ENCODE results near the gene PDCD4. TPM values are rescaled to one million over a fixed set of nuclear protein-coding genes. Genes with fewer than 3 reads are reported as not detected.

The PDCD4 gene
- total RNA-seq, 4 donors from 2014 or later, result 131 to 202 (median 172) TPM

DNA sequence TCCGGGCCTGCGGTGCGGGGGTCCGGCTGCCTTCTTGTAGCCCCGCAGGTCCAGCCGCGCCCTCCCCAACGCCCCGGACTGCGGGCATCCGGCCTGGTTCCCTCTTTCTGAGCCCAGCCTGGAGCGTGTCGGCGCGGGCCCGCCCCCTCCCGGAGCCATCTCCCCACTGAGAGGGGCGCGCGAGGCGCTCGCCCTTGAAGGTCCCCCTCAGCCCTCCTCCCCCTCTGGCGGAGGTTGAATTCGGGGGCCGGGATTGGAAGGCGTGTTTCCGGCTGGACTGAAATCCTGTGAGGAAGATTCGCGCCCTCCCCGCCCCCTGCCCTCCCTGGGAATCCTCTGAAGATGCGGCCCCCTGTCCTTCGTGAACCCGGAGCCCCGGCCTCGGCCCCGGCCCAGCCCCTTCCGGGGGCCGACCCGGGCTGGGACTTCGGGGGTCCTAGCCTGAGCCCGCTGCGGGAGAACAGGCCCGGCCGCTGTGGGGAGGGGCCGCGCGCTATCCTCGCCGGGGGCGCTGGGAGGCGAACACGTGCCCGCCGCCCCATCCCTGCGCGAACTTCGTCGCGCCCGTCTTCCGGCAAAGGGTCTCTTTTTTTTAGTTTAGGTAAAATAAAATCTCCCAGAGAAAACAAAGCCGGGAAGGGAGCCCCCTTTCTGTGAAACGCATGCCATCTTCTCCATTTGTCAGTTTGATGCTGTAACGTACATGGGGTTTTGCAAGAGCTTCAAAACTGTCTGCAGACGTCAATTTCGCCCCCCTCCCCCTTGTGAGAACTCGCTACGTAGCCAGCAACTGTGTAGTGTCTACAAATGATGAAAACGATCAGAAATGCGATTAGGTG, 636 bp downstream of the PDCD4 start:
- TF ChIP-seq, protein P1, sequence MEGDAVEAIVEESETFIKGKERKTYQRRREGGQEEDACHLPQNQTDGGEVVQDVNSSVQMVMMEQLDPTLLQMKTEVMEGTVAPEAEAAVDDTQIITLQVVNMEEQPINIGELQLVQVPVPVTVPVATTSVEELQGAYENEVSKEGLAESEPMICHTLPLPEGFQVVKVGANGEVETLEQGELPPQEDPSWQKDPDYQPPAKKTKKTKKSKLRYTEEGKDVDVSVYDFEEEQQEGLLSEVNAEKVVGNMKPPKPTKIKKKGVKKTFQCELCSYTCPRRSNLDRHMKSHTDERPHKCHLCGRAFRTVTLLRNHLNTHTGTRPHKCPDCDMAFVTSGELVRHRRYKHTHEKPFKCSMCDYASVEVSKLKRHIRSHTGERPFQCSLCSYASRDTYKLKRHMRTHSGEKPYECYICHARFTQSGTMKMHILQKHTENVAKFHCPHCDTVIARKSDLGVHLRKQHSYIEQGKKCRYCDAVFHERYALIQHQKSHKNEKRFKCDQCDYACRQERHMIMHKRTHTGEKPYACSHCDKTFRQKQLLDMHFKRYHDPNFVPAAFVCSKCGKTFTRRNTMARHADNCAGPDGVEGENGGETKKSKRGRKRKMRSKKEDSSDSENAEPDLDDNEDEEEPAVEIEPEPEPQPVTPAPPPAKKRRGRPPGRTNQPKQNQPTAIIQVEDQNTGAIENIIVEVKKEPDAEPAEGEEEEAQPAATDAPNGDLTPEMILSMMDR (IDR thresholded peaks at IDR 0.05; ENCODE audit: low read depth), result no peak

DNA sequence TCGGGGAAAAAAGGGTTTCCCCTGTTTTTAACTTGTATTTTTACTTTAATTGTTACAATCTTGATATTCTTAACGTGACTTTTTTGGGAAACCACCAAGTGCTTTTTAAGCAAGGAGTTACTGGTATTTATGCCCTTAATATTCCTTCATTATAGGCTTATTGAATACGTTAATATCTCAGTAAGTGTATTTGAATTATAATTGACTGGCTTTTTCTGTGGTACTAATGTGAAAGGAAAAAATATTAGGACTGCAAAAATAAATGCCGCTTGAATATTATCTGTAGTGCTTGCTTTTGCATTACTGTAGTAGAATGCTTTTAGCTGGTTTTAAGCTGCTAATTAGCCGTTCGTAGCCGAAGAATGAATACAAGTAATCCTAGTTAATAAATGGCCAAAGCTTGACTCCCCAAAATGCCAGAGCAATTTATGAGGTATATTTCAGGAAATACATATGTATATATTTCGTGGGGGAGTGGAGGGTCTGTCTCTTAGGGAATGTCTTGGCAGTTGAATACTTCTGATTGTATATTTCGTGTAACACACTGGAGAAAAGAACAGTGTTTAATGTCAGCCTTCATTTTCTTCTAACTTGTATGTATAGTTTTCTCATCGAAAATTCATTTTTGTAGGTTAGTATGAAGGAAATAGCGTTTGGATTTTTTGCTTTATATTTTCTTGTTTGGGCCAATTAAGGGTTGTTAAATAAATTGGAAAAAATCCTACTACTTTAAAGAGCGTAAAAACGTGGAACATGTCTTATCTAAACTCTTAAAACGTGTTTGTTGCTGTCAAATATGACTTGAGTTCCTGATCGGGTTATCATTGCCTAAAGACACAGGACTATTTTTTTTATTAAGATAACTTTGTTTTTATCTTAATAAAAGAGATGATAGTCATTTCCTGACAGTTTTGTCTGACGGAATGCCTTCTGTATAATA, 1.5 kb downstream of the PDCD4 start:
- TF ChIP-seq, protein P1 (IDR thresholded peaks at IDR 0.05; ENCODE audit: low read depth), result no peak

DNA sequence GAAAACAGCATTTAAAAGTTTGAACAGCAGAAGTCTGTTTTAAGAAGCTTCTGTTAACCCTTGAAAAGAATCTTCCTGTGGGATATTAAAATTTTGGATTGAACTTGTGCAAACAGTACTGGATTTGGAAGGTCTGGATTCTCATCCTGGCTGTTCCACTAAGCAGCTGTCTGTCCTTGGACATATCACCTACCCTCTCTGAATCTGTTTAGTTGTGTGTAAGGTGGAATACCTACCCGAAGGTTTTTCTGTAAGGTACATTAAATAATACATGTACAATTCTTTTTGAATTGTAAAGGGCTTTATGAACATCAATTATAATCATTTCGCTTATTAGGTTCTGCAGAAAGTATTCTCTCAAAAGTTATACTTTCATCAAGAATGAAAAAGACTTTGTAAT, 2.2 kb downstream of the PDCD4 start:
- TF ChIP-seq, protein P1 (IDR thresholded peaks at IDR 0.05; ENCODE audit: low read depth), result no peak

DNA sequence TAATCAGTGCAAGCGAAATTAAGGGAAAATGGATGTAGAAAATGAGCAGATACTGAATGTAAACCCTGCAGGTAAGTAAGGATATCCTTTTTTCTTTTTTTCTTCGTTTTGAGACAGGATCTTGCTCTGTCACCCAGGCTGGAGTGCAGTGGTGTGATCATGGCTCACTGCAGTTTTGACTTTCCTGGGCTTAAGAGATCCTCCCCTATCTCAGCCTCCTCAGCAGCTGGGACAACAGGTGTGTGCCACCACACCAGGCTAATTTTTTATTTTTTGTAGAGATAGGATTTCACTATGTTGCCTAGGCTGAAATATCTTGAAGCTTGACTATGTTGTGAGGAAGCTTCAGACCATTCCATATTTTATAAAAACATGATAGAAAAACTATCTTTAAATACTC, 4.3 kb downstream of the PDCD4 start:
- TF ChIP-seq, protein P1 (IDR thresholded peaks at IDR 0.05; ENCODE audit: low read depth), result no peak

DNA sequence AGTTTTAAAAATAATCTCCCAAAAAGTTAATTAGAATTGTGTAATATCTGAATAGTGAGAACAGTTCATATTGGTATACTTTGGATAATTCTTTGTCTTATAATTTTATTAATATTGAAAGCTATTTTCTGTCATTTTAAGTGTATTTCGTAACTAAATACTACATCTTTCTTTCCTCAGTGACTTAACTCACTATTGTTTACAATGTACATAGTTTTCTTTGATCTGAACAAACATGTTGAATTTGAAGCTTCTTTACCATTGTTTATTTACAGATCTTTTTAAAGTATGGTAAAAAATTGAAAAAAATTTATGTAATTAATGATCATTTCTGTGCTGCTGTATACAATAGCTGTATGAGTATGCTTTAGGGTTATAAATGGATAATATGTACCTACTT, 5.1 kb downstream of the PDCD4 start:
- TF ChIP-seq, protein P1 (IDR thresholded peaks at IDR 0.05; ENCODE audit: low read depth), result no peak

DNA sequence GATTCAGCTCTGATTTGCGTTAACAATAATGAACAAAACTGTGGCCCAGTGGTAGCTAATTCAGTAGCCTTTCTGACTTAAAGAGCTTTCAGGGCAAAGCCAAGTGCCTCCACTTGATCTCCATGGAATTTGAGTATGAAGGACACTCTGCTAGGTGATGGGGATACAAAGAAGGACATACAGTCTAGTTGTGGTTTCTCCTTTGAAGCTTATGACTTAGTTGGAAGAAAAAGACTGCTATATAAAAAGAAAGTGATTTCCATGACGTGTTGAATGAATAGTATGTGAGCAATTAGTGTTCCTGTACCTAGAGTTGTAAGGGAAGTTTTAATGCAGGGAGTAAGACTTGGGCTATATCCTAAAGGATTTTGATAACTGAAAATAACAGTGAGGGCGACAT, 8.3 kb downstream of the PDCD4 start:
- TF ChIP-seq, protein P1 (IDR thresholded peaks at IDR 0.05; ENCODE audit: low read depth), result no peak

DNA sequence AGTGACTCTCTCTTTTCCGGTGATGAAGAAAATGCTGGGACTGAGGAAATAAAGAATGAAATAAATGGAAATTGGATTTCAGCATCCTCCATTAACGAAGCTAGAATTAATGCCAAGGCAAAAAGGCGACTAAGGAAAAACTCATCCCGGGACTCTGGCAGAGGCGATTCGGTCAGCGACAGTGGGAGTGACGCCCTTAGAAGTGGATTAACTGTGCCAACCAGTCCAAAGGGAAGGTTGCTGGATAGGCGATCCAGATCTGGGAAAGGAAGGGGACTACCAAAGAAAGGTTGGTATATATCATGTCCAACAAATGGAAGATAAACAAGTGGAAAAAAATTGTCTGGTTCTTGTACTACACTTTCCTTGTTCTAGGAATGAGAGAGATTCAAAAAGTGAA, 9.5 kb downstream of the PDCD4 start:
- TF ChIP-seq, protein P1 (IDR thresholded peaks at IDR 0.05; ENCODE audit: low read depth), result no peak

All from subcutaneous adipose tissue (tissue), 4 donors.